K562 (cell line): ENCODE measurements around the gene STAB1. TPM values are rescaled to one million over a fixed set of nuclear protein-coding genes. Genes with fewer than 3 reads are reported as not detected.

ENCODE experiments used
- CHD4 ChIP-seq: fragments of 200-600 bp; sonication (generic); IDR thresholded peaks from 3 replicates; pipeline ENCODE4 v1.6.1; 2012; ENCODE audit warnings: low read depth, mild to moderate bottlenecking, mixed read lengths, low read length, inconsistent platforms; ENCODE audit not compliant: insufficient read depth, insufficient replicate concordance, poor library complexity, severe bottlenecking
- CXXC5 ChIP-seq: fragments of 250-450 bp; sonication (Bioruptor Pico); IDR thresholded peaks from 2 replicates; pipeline ENCODE4 v1.8.0; 2022; ENCODE audit warnings: inconsistent platforms, mild to moderate bottlenecking, moderate library complexity
- ETS2 ChIP-seq: IDR thresholded peaks from 2 replicates; pipeline ENCODE4 v1.6.1; 2016; ENCODE audit warnings: borderline replicate concordance, missing genetic modification characterization, mild to moderate bottlenecking, moderate library complexity, missing compliant biosample characterization; ENCODE audit not compliant: poor library complexity, severe bottlenecking
- FOS ChIP-seq: IDR thresholded peaks from 3 replicates; pipeline ENCODE4 v1.6.1; 2011; ENCODE audit not compliant: insufficient read length; ENCODE audit errors: extremely low read depth
- GABPA ChIP-seq: fragments of 200-800 bp; sonication (Bioruptor generic); conservative IDR thresholded peaks from 2 replicates; pipeline ENCODE4 v1.6.1; 2016; ENCODE audit warnings: low read depth, missing genetic modification characterization, missing compliant biosample characterization
- HDAC8 ChIP-seq: fragments of 450-650 bp; IDR thresholded peaks from 2 replicates; pipeline ENCODE4 v1.6.1; 2016; ENCODE audit warnings: mild to moderate bottlenecking, missing genetic modification characterization, moderate library complexity, missing compliant biosample characterization
- KDM1A ChIP-seq, 2 experiments: fragments of 450-650 bp; IDR thresholded peaks; 2 replicates each; pipeline ENCODE4 v1.6.1; 2016; ENCODE audit warnings: mild to moderate bottlenecking in 2 of 2
- KDM2B ChIP-seq: fragments of 250-450 bp; sonication (Bioruptor Pico); IDR thresholded peaks from 2 replicates; pipeline ENCODE4 v1.8.0; 2021; ENCODE audit warnings: mild to moderate bottlenecking, moderate library complexity
- KDM5B ChIP-seq: fragments of 200-600 bp; sonication (generic); IDR thresholded peaks from 2 replicates; pipeline ENCODE4 v1.6.1; 2012; ENCODE audit warnings: low read depth, mild to moderate bottlenecking, moderate library complexity, low read length, control low read depth, inconsistent platforms; ENCODE audit not compliant: insufficient replicate concordance
- MAZ ChIP-seq, 2 experiments: fragments of 450-650 bp in 1 of 2; sonication (generic) in 1 of 2; formaldehyde crosslinking; IDR thresholded peaks in 1 of 2; conservative IDR thresholded peaks in 1 of 2; 2 replicates each; pipeline versions ENCODE4 v1.4.0 to v1.5.0; 2020; ENCODE audit warnings: mild to moderate bottlenecking in 1 of 2, missing genetic modification reagents in 1 of 2
- MEF2A ChIP-seq: IDR thresholded peaks from 2 replicates; pipeline ENCODE4 v1.6.1; 2011; ENCODE audit warnings: low read depth, mild to moderate bottlenecking, low read length, moderate library complexity; ENCODE audit not compliant: control insufficient read depth
- NONO ChIP-seq, 2 experiments: fragments of 200-400 bp in 1 of 2; fragments of 450-650 bp in 1 of 2; formaldehyde crosslinking in 1 of 2; IDR thresholded peaks; 2 replicates each; pipeline ENCODE4 v1.6.1; 2017; ENCODE audit warnings: low read depth in 2 of 2, mild to moderate bottlenecking in 2 of 2, moderate library complexity in 2 of 2, low read length in 1 of 2
- RBM17 ChIP-seq: fragments of 200-400 bp; formaldehyde crosslinking; IDR thresholded peaks from 2 replicates; pipeline ENCODE4 v1.6.1; 2017; ENCODE audit warnings: low read depth, mild to moderate bottlenecking, low read length, borderline replicate concordance
- ZNF3 ChIP-seq: fragments of 250-450 bp; sonication (Bioruptor Pico); IDR thresholded peaks from 2 replicates; pipeline ENCODE4 v1.5.0; 2021; ENCODE audit warnings: mild to moderate bottlenecking, moderate library complexity
- ZNF384 ChIP-seq: IDR thresholded peaks from 2 replicates; pipeline ENCODE4 v1.6.1; 2012; ENCODE audit warnings: low read depth, low read length, improper control_type of control experiment
- polyA plus RNA-seq, 8 experiments: library from polyadenylated mRNA; depleted of rRNA in 4 of 8; stranded (reverse) in 5 of 8; unstranded in 3 of 8; fragments of >200 nt; fragmentation: Nextera tagmentation in 2 of 8; fragmentation: Illumina TruSeq in 1 of 8; extraction: Ambion mirVana in 2 of 8; extraction: Trizol in 1 of 8; gene quantifications; 2 replicates each; pipeline versions ENCODE4 v1.2.1 to v1.2.3, GENCODE V29; 2011 to 2014; ENCODE audit warnings: inconsistent platforms in 1 of 8, missing spikeins in 1 of 8
- total RNA-seq, 7 experiments: library from RNA; depleted of rRNA in 6 of 7; stranded (reverse); fragments of >200 nt in 6 of 7; fragmentation: Illumina TruSeq in 2 of 7; extraction: Trizol in 2 of 7; gene quantifications; 2 replicates each; pipeline versions ENCODE4 v1.2.1 to v1.2.3, GENCODE V29; 2011 to 2021; ENCODE audit warnings: low replicate concordance in 1 of 7
- TF ChIP-seq, protein P1 (sequence below): conservative IDR thresholded peaks from 2 replicates; pipeline ENCODE4 v1.6.1; 2011; ENCODE audit warnings: low read depth, mild to moderate bottlenecking, low read length; ENCODE audit not compliant: control insufficient read depth
- TF ChIP-seq, protein P2 (sequence below): sonication (generic); formaldehyde crosslinking; IDR thresholded peaks from 2 replicates; pipeline ENCODE4 v1.8.1; 2022; ENCODE audit warnings: missing genetic modification reagents
- TF ChIP-seq, protein P3 (sequence below), 2 experiments: fragments of 450-650 bp; conservative IDR thresholded peaks; 2 replicates each; pipeline ENCODE4 v1.6.1; 2017; ENCODE audit warnings: mild to moderate bottlenecking in 2 of 2, moderate library complexity in 2 of 2

STAB1 gene
- total and polyA plus RNA-seq, 9 of the 15 experiments (the other 6 are each of a cell fraction or from before 2014, with no cell fraction given): 0.20 to 3.9 (median 1.2) TPM

DNA sequence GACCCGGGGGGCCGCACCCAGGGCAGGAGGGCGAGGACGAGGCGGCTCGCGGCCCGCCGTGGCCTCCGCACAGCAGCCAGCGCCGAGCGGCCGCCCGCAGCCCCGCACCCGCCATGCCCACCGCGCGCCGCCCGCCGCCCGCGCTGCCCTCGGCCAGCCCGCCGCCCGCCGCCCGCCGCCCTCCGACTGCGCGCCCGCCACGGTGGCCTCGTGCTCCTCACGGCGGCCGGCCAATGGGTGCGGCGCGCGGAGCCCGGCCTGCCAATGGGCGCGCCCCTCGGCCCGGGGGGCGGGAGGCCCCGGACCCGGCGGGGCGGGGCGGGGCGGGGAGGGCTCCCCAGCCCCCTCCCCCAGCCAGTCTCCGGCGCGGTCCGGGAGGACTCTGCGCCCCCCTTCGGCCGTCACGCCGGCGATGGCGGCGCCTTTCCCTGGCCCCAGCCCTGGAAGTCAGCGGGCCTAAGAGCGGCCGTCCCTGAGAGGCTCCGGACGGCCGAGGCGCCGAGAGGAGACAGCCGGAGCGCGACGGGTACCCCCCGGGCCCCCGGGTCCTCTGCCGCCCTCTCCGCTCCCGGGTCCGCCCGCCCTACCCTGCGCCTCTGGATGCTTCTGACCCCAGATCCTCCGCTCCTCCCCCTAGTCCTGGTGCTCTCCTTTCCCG is 38.6 kb downstream of the STAB1 start, which contains the start of gene NT5DC2 (continued):
- TF ChIP-seq KDM5B (peak; percentile 11), HDAC8 (no peak), NONO (IDR thresholded peaks at IDR 0.05; ENCODE audit: low read depth in 2 of 2, low read length in 1 of 2) (0 out of 4 replicates have a peak, but pooled peaks of 1 of the 2 experiments have one; percentile 20), KDM2B (CRISPR knock-in tag) (peak; percentile 55; the same call in 1 of the 2 replicates), RBM17 (no peak), KDM1A (IDR thresholded peaks at IDR 0.05) (peak in 1 of 2 experiments; percentile 75; a peak in 2 of 4 replicates), CXXC5 (CRISPR knock-in tag) (peak; percentile 40; the same call in 1 of the 2 replicates), CHD4 (no peak), ZNF3 (no peak), MAZ (CRISPR knock-in tag; conservative IDR thresholded peaks at IDR 0.05 in 1 of 2, IDR thresholded peaks at IDR 0.05 in 1 of 2) (peak; percentile 79 to 81), ZNF384 (no peak), MEF2A (no peak), ETS2 (tag) (no peak), GABPA (tag) (no peak), FOS (peak; percentile 45)
- TF ChIP-seq, protein P1, sequence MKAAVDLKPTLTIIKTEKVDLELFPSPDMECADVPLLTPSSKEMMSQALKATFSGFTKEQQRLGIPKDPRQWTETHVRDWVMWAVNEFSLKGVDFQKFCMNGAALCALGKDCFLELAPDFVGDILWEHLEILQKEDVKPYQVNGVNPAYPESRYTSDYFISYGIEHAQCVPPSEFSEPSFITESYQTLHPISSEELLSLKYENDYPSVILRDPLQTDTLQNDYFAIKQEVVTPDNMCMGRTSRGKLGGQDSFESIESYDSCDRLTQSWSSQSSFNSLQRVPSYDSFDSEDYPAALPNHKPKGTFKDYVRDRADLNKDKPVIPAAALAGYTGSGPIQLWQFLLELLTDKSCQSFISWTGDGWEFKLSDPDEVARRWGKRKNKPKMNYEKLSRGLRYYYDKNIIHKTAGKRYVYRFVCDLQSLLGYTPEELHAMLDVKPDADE: peak; percentile 92; the same call in 1 of the 2 replicates
- TF ChIP-seq, protein P2, sequence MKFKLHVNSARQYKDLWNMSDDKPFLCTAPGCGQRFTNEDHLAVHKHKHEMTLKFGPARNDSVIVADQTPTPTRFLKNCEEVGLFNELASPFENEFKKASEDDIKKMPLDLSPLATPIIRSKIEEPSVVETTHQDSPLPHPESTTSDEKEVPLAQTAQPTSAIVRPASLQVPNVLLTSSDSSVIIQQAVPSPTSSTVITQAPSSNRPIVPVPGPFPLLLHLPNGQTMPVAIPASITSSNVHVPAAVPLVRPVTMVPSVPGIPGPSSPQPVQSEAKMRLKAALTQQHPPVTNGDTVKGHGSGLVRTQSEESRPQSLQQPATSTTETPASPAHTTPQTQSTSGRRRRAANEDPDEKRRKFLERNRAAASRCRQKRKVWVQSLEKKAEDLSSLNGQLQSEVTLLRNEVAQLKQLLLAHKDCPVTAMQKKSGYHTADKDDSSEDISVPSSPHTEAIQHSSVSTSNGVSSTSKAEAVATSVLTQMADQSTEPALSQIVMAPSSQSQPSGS (CRISPR knock-in tag): no peak
- TF ChIP-seq, protein P3, sequence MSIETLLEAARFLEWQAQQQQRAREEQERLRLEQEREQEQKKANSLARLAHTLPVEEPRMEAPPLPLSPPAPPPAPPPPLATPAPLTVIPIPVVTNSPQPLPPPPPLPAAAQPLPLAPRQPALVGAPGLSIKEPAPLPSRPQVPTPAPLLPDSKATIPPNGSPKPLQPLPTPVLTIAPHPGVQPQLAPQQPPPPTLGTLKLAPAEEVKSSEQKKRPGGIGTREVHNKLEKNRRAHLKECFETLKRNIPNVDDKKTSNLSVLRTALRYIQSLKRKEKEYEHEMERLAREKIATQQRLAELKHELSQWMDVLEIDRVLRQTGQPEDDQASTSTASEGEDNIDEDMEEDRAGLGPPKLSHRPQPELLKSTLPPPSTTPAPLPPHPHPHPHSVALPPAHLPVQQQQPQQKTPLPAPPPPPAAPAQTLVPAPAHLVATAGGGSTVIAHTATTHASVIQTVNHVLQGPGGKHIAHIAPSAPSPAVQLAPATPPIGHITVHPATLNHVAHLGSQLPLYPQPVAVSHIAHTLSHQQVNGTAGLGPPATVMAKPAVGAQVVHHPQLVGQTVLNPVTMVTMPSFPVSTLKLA (conservative IDR thresholded peaks at IDR 0.05): peak in 1 of 2 experiments; percentile 55; a peak in 2 of 4 replicates
